ENCODE data around the gene LRRK1.
"Not testable (repeated sequence)": the region's sequence is repeated elsewhere in the genome, so short reads cannot be mapped to it uniquely, and the experiment has no call there.

The LRRK1 gene

GRCh38 chr15:101070502-101071273 is 151.5 kb downstream of the LRRK1 start:
- no peaks in the 10 kb centered on the region for H3K36me3 ChIP-seq
- no peak overlapping the region for H3K4me3 ChIP-seq (ENCODE audit: low read depth, low read length)
- peaks cover 4% of the 10 kb centered on the region; the same call in 1 of the 2 replicates for H3K4me1 ChIP-seq
- H3K27me3 ChIP-seq: no peaks in the 10 kb centered on the region
- no peak for DNase-seq
- H3K9me3 ChIP-seq: no peaks in the 10 kb centered on the region
- no peak for TF ChIP-seq CTCF (IDR thresholded peaks at IDR 0.05; ENCODE audit: low read depth, low read length)

GRCh38 chr15:101071651-101072050 is 152.5 kb downstream of the LRRK1 start:
- H3K27me3 ChIP-seq: no peaks in the 10 kb centered on the region
- TF ChIP-seq CTCF (IDR thresholded peaks at IDR 0.05; ENCODE audit: low read depth, low read length): no peak
- H3K4me3 ChIP-seq (ENCODE audit: low read depth, low read length): no peak overlapping the region
- DNase-seq: no peak
- H3K9me3 ChIP-seq: no peaks in the 10 kb centered on the region
- no peaks in the 10 kb centered on the region for H3K36me3 ChIP-seq
- peaks cover 2% of the 10 kb centered on the region; the same call in 1 of the 2 replicates for H3K4me1 ChIP-seq

GRCh38 chr15:101072235-101072634 is 153.1 kb downstream of the LRRK1 start:
- DNase-seq; H3K27me3 ChIP-seq; H3K36me3 ChIP-seq; H3K4me1 ChIP-seq; H3K4me3 ChIP-seq (ENCODE audit: low read depth, low read length); H3K9me3 ChIP-seq: not testable (repeated sequence)

GRCh38 chr15:101077806-101078668 is 158.9 kb downstream of the LRRK1 start:
- H3K27me3 ChIP-seq; H3K4me1 ChIP-seq; H3K36me3 ChIP-seq; DNase-seq; H3K9me3 ChIP-seq; H3K4me3 ChIP-seq (ENCODE audit: low read depth, low read length): not testable (repeated sequence)

GRCh38 chr15:101078669-101079323 is 159.6 kb downstream of the LRRK1 start:
- Histone ChIP-seq H3K27me3 (no peaks in the 10 kb centered on the region), H3K36me3 (no peaks in the 10 kb centered on the region), H3K4me1 (no peaks in the 10 kb centered on the region), H3K4me3 (ENCODE audit: low read depth, low read length) (no peak overlapping the region), H3K9me3 (no peaks in the 10 kb centered on the region)
- TF ChIP-seq CTCF (IDR thresholded peaks at IDR 0.05; ENCODE audit: low read depth, low read length): no peak
- DNase-seq: no peak

GRCh38 chr15:101081900-101082299 is 162.7 kb downstream of the LRRK1 start:
- Histone ChIP-seq H3K4me3 (ENCODE audit: low read depth, low read length) (no peak overlapping the region), H3K9me3 (no peaks in the 10 kb centered on the region), H3K36me3 (no peaks in the 10 kb centered on the region), H3K27me3 (no peaks in the 10 kb centered on the region), H3K4me1 (no peaks in the 10 kb centered on the region)
- no peak for TF ChIP-seq CTCF (IDR thresholded peaks at IDR 0.05; ENCODE audit: low read depth, low read length)
- DNase-seq: no peak
